ENCODE results near the gene TANK.
"Not testable (repeated sequence)": the region's sequence is repeated elsewhere in the genome, so short reads cannot be mapped to it uniquely, and the experiment has no call there.

TANK gene

GRCh38 chr2:161280906-161281323, 120.7 kb downstream of the TANK start:
- not testable (repeated sequence) for DNase-seq

- not testable (repeated sequence) for DNase-seq
Measured at GRCh38 chr2:161281615-161282310, 121.5 kb downstream of the TANK start.

GRCh38 chr2:161282311-161282644, 122.0 kb downstream of the TANK start:
- DNase-seq, result not testable (repeated sequence)

GRCh38 chr2:161283926-161284325, 123.7 kb downstream of the TANK start:
- no peak for DNase-seq

Measured in DMS79 treated with DMSO at 0.1 percent for 48 hours (cell line).